Naive B cell (primary cell): Measurements from ENCODE around the gene CSF3R. TPM values are rescaled to one million over a fixed set of nuclear protein-coding genes. Genes with fewer than 3 reads are reported as not detected.
"Not testable (repeated sequence)": the region's sequence is repeated elsewhere in the genome, so short reads cannot be mapped to it uniquely, and the experiment has no call there.

Source experiments
- ATAC-seq, 2 donors: fragments of 150-1000 bp; cut with Tn5 transposase; 2 replicates each; pipeline ENCODE4 v1.10.0; 2021; ENCODE audit warnings: low read depth in 2 of 2, mild to moderate bottlenecking in 2 of 2, moderate library complexity in 2 of 2
- DNase-seq: peaks from one replicate; pipeline ENCODE4 v3.0.0; 2022
- H3K27ac Mint-ChIP-seq, 6 donors: one replicate each; pipeline ENCODE4 v1.8.0; 2020 to 2022; ENCODE audit warnings: mild to moderate bottlenecking in 6 of 6, mixed read lengths in 6 of 6, moderate library complexity in 5 of 6, inconsistent platforms in 2 of 6
- H3K27me3 Mint-ChIP-seq, 3 donors: one replicate each; pipeline ENCODE4 v1.8.0; 2021 to 2022; ENCODE audit warnings: mixed read lengths in 3 of 3, mild to moderate bottlenecking in 1 of 3
- H3K36me3 Mint-ChIP-seq, 2 donors: one replicate each; pipeline ENCODE4 v1.8.0; 2020 to 2022; ENCODE audit warnings: mixed read lengths in 2 of 2, inconsistent platforms in 1 of 2, mild to moderate bottlenecking in 1 of 2
- H3K4me1 Mint-ChIP-seq, 3 donors: one replicate each; pipeline ENCODE4 v1.8.0; 2020 to 2022; ENCODE audit warnings: mixed read lengths in 3 of 3, inconsistent platforms in 1 of 3, mild to moderate bottlenecking in 1 of 3, moderate library complexity in 1 of 3
- H3K4me3 Mint-ChIP-seq, 8 donors: one replicate each; pipeline ENCODE4 v1.8.0; 2020 to 2022; ENCODE audit warnings: mild to moderate bottlenecking in 8 of 8, mixed read lengths in 8 of 8, moderate library complexity in 8 of 8, inconsistent platforms in 2 of 8
- H3K9me3 Mint-ChIP-seq, 7 donors: one replicate each; pipeline ENCODE4 v1.8.0; 2020 to 2022; ENCODE audit warnings: mixed read lengths in 7 of 7, mild to moderate bottlenecking in 5 of 7, inconsistent platforms in 2 of 7, moderate library complexity in 1 of 7
- polyA plus RNA-seq, 6 donors: library from polyadenylated mRNA; unstranded; fragments of 300-500 nt; fragmentation: Illumina TruSeq; gene quantifications; one replicate each; pipeline ENCODE4 v1.2.3, GENCODE V29; 2021; ENCODE audit warnings: low read depth in 6 of 6

The CSF3R gene
- polyA plus RNA-seq, 6 donors from 2014 or later, result 0.12 to 4.4 (median 0.78) TPM

DNA sequence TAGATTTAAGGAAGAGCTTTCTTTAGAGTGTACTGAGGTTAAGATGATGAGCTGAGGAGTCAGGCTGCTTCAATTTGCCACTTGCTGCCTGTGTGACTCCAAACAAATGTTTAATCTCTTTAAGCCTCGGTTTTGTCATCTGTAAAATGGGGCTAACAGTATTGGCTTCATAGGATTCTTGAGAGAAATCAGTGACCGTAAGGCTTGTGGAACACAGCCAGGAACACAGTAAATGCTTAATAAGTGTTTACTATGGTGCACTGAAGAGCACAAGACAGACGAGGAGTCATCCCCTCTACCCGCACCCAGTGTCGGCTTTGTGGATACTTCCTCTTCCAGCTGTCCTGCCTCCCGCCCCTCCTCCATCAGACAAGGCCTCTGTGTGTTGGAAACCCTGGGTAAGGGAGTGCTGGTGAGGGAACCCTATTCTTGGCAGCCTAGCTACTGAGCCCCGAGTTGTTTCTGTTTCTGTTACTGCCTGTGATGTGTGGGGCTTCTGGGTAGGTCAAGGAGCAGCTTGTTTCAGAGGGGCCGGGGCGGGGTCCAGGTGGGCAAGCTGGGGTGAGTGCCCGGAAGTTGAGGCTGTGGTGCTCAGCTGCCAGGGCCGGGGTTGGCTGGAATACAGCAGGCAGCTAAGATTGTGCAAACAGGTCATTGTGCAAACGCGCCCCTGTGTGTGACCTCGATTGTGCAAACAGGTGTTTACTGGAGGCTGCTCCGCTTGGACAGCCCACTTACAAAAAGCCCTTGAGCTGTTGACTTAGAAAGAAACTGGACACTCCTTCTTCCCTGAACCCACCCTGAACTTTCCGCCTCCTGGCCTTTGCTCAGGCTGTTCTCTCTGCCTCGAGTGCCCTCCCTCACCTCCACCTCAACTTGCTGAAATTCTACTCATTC is 4.0 kb upstream of the CSF3R start:
- Mint-ChIP-seq H3K27me3 (peaks cover 6 to 8% (median 7%) of the 10 kb centered on the region in 3 donors), H3K9me3 (peaks cover 0 to 1% (median 0%) of the 10 kb centered on the region in 7 donors), H3K4me1 (peaks cover 22 to 37% (median 26%) of the 10 kb centered on the region in 3 donors), H3K27ac (peak overlapping the region; percentile 38 to 94 (median 56)), H3K36me3 (no peaks in the 10 kb centered on the region), H3K4me3 (peak overlapping the region in 7 of 8 donors; percentile 2 to 80 (median 40))
- peak; percentile 35 for DNase-seq
- peak; percentile 91 for ATAC-seq

DNA sequence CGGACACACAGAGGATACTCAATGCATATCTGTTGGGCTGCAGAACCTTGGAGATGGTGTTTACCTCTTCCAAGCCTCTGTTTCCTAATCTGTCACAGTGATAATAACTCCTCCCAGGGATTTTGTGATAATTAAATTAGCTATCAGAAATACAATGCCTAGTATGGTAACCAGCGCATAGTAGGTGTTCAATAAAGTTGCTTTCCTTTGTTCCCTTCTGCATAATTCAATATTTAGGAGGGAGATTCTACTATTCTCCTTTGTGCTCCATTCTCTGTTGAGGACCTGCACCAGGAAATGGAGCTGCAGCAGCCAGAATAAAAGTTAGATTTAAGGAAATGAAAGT is 3.4 kb upstream of the CSF3R start:
- ATAC-seq (no peak), DNase-seq (no peak)
- peaks cover 0 to 1% (median 0%) of the 10 kb centered on the region in 7 donors for H3K9me3 Mint-ChIP-seq
- peaks cover 23 to 40% (median 28%) of the 10 kb centered on the region in 3 donors for H3K4me1 Mint-ChIP-seq
- peaks cover 7 to 11% (median 9%) of the 10 kb centered on the region in 3 donors for H3K27me3 Mint-ChIP-seq
- peak overlapping the region in 5 of 8 donors; percentile 2 to 58 (median 25) for H3K4me3 Mint-ChIP-seq
- peak overlapping the region in 4 of 6 donors; percentile 30 to 51 (median 39) for H3K27ac Mint-ChIP-seq
- H3K36me3 Mint-ChIP-seq, result no peaks in the 10 kb centered on the region

DNA sequence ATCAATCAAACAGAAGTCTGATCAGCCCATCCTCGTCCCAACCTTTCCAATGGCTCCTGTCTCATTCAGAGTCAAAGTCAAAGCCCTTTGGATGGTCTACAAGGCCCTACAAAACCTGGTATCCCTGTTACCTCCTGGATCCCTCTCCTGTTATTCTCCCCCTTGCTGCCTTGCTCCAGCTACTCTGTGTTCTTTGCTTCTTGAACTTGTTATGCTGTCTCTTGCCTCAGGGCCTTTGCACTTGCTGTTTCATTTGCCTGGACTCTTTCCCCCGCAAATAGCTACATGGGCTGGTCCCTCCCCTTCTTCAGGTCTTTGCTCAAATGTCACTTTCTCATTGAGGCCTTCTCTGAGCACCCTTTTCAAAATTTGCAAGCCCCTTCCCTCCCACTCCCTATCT is 1.4 kb upstream of the CSF3R start:
- no peaks in the 10 kb centered on the region for H3K36me3 Mint-ChIP-seq
- peaks cover 0 to 1% (median 0%) of the 10 kb centered on the region in 7 donors for H3K9me3 Mint-ChIP-seq
- peak overlapping the region in 1 of 6 donors; percentile 16 for H3K27ac Mint-ChIP-seq
- no peak overlapping the region for H3K4me3 Mint-ChIP-seq
- DNase-seq (no peak), ATAC-seq (no peak)
- peaks cover 9 to 21% (median 19%) of the 10 kb centered on the region in 3 donors for H3K27me3 Mint-ChIP-seq
- H3K4me1 Mint-ChIP-seq, result peaks cover 23 to 40% (median 28%) of the 10 kb centered on the region in 3 donors

DNA sequence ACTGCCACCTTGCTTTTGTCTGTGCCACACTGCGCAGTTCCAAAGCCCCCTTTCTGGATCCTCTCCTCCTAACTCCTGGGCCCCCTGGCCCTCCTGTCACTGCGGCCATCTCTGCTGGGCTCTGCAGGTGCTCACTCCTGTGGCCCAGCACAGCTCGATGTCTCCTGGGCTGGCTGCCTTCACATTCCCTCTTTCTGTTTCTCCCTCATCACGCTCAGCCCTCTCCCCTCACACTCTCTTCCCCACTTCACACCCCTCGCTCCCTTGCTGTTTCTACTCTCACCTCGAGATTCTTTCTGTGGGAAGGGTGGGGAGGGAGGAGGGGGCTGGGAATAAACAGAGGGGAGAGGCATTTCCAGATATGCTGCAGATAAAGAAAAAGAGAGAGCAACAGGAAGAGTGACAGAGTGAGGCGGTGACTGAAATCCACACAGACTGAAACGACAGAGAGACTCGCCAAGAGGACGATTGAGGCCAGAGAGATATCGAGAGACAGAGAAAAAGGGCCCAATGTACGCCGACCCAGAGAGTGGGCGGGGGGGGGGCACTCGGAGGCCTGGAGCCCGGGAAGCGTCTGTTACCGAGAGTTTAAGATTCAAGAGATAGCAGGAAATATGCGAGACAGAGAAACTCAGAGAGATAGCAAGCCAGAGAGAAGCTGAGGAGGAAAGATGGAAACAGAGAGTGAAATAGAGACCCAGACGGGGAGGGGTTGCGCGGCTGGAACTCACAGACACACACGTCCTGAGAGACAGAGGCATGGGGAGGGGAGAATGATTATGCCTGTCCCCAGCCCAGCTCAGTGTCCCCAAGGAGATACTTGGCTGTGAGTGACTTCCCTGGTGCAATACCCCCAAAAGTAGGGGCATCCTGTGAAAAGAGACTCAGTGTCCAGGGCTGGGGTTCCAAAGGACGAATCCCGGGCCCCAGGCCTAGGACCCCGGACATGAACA is 666 bp downstream of the CSF3R start:
- Mint-ChIP-seq H3K4me1 (peaks cover 20 to 31% (median 21%) of the 10 kb centered on the region in 3 donors), H3K9me3 (peaks cover 0 to 1% (median 0%) of the 10 kb centered on the region in 7 donors), H3K36me3 (no peaks in the 10 kb centered on the region), H3K27me3 (peaks cover 9 to 22% (median 20%) of the 10 kb centered on the region in 3 donors), H3K27ac (peak overlapping the region in 3 of 6 donors; percentile 15 to 91 (median 70)), H3K4me3 (peak overlapping the region in 7 of 8 donors; percentile 28 to 89 (median 78))
- no peak for DNase-seq
- no peak for ATAC-seq

DNA sequence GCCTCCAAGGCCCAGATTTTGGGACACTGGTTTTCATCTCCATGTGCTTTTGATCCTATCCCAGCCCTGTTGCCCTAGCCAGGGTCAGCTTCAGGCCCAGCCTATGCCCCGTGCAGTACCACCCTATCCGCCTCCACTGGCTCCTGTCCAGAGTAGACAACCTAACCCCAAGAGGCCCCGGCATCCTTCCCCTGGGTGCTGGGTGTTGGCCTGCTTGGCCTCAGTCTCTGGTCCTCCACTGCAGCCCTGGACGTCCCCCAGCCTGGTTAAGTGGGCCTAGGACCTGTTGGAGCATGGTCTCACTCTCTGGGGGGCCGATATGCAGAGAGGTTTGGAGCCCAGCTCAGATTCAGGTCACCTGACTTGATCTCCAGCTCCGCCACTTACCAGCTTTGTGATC is 1.6 kb downstream of the CSF3R start:
- Mint-ChIP-seq H3K27ac (no peak overlapping the region), H3K4me3 (no peak overlapping the region)

DNA sequence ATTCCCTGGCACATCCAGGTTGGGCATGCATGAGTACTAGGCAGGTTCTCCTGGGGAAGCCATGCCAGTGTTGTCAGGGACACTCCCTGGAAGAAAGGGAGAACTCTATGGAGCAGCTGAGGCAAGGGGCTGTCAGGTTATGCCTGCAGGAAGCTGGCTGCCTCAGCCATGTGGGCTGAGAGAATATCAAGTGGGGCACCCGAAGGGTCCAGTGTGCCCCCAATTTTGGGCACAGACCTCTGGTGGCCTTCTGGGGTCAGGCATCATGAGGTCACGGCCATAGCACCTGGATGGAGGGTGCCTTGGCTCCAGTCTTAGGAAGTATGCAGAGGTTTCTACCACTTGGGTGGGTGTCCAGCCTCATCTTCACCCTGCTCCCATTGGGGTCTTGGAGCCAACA is 2.6 kb downstream of the CSF3R start:
- H3K36me3 Mint-ChIP-seq, result no peaks in the 10 kb centered on the region
- H3K4me3 Mint-ChIP-seq, result no peak overlapping the region
- peak overlapping the region in 1 of 6 donors; percentile 66 for H3K27ac Mint-ChIP-seq
- H3K27me3 Mint-ChIP-seq, result peaks cover 9 to 24% (median 22%) of the 10 kb centered on the region in 3 donors
- DNase-seq (no peak), ATAC-seq (no peak)
- H3K9me3 Mint-ChIP-seq, result peaks cover 0 to 1% (median 0%) of the 10 kb centered on the region in 7 donors
- H3K4me1 Mint-ChIP-seq, result peaks cover 9 to 13% (median 9%) of the 10 kb centered on the region in 3 donors

More for the DNA sequence above, 1.6 kb downstream of the CSF3R start:
- peaks cover 0 to 1% (median 0%) of the 10 kb centered on the region in 7 donors for H3K9me3 Mint-ChIP-seq
- no peaks in the 10 kb centered on the region for H3K36me3 Mint-ChIP-seq
- ATAC-seq, result no peak
- no peak for DNase-seq
- peaks cover 11 to 21% (median 14%) of the 10 kb centered on the region in 3 donors for H3K4me1 Mint-ChIP-seq
- H3K27me3 Mint-ChIP-seq, result peaks cover 9 to 22% (median 20%) of the 10 kb centered on the region in 3 donors

DNA sequence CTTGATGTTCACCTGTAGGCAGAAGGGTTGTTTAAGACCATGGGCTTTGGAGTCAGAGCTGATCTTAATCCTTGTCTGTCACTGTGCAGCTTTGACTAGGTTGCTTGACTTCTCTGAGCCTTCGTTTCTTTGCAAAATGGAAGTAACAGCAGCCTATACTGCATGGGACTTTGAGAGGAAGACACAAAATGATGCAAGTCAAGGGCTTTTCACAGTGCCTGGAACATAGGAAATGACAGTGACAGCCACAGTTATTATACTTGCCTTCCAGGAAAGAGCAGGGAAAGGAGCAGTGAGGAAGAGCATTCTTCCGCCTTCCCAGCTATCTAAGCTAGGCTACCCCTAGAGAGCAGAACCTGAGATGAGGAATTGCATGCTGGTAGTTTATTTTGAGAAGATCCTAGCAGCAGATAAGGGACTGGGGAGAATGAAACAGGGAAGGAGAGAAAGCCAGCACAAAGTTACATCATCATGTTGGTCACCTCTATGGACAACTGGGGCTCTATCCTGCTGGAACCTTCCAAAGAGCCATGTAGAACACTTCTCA is 3.1 kb downstream of the CSF3R start:
- Mint-ChIP-seq H3K4me3 (no peak overlapping the region), H3K4me1 (peaks cover 9 to 13% (median 9%) of the 10 kb centered on the region in 3 donors), H3K27ac (peak overlapping the region in 1 of 6 donors; percentile 72), H3K27me3 (peaks cover 9 to 24% (median 22%) of the 10 kb centered on the region in 3 donors), H3K9me3 (peaks cover 0 to 1% (median 0%) of the 10 kb centered on the region in 7 donors), H3K36me3 (no peaks in the 10 kb centered on the region)
- no peak for DNase-seq
- no peak for ATAC-seq

DNA sequence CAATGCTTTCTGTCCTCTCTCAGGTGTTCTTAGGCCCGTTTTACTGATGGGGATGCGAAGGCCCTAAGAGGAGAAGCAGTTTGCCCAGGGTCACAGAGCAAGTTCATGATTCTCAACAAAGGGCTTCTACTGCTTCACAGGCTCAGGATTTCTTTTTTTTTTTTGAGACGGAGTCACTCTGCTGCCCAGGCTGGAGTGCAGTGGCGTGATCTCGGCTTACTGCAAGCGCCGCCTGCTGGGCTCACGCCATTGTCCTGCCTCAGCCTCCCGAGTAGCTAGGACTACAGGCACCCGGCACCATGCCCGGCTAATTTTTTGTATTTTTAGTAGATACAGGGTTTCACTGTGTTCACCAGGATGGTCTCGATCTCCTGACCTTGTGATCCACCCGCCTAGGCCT is 5.1 kb downstream of the CSF3R start:
- not testable (repeated sequence) for H3K9me3 Mint-ChIP-seq, DNase-seq, ATAC-seq, H3K27ac Mint-ChIP-seq, H3K4me3 Mint-ChIP-seq, H3K36me3 Mint-ChIP-seq
- Mint-ChIP-seq H3K4me1 (peaks cover 9 to 13% (median 9%) of the 10 kb centered on the region in 3 donors), H3K27me3 (peaks cover 9 to 24% (median 22%) of the 10 kb centered on the region in 3 donors)

DNA sequence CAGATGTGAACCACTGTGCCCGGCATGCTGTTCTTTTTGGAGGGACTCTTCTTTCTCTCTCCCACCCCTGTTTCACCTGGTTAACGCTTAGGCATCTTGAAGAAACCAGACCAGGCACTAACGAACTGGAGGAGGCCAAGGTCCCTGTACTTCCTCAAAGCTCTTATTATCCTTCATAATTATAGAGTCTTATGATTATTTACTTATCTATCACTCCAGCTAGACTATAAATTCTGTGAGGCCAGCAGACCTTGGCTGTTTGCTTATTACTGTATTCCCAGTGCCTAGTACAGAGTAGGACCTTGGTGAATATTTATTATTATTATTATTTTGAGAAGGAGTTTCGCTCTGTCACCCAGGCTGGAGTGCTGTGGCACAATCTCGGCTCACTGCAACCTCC is 5.8 kb downstream of the CSF3R start:
- no peaks in the 10 kb centered on the region for H3K36me3 Mint-ChIP-seq
- H3K9me3 Mint-ChIP-seq, result no peaks in the 10 kb centered on the region
- peaks cover 4 to 6% (median 4%) of the 10 kb centered on the region in 3 donors for H3K4me1 Mint-ChIP-seq
- no peak for ATAC-seq
- H3K4me3 Mint-ChIP-seq, result no peak overlapping the region
- no peak overlapping the region for H3K27ac Mint-ChIP-seq
- H3K27me3 Mint-ChIP-seq, result peaks cover 6 to 20% (median 17%) of the 10 kb centered on the region in 3 donors
- DNase-seq, result no peak

DNA sequence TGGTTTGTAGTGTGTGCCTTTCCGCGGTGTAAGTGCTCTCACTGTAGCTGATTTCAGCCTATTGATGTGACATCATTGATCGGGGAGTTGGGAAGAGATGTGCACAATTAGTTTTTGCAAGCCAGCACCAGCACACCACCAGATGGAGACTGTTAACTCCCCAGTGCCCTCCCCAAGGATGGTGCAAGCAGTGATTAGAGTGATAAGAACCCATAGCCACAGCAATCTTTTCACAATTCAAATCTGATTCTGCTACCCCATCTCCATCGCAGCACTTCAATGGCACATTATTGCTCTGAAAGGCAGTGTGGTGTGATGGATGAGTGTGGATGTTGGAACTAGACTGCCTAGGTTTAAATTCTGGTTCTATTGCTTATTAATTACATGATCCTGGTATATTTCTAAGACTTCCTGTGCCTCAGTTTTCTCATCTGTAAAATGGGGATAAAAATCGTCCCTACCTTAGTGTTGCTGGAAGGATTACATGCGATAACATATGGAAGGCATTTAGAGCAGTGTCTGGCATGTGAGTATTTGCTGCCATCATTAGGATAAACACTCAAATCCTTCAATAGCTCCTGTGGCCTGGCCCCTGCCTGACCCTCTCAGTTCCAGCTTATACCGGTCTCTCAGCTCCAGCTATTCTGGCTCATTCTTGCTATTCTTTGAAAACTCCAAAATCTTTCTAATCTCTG is 6.7 kb downstream of the CSF3R start:
- Mint-ChIP-seq H3K9me3 (no peaks in the 10 kb centered on the region), H3K4me3 (no peak overlapping the region), H3K36me3 (no peaks in the 10 kb centered on the region), H3K4me1 (no peaks in the 10 kb centered on the region), H3K27ac (peak overlapping the region in 1 of 6 donors; percentile 78), H3K27me3 (peaks cover 0 to 16% (median 11%) of the 10 kb centered on the region in 3 donors)
- ATAC-seq (no peak), DNase-seq (no peak)

DNA sequence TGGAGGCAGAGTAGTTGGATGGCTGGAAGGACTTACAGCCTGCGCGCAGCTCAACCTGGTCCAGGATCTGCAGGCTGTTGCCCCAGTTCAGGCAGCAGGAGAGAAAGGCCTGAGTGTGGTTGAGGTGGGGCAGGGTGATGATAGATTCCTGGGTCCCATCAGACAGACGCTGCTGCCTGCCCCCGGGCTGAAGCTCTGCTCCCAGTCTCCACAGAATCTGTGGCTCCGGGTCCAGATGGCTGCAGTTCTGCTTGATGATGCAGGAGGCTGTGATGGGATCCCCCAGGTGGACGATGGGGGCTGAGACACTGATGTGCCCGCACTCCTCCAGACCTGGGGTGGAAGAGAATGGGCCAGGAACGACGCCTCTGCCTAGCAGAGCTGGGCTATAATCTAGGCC is 7.4 kb downstream of the CSF3R start:
- ATAC-seq, result no peak
- Mint-ChIP-seq H3K36me3 (no peaks in the 10 kb centered on the region), H3K4me1 (no peaks in the 10 kb centered on the region), H3K27me3 (peaks cover 0 to 16% (median 11%) of the 10 kb centered on the region in 3 donors), H3K4me3 (no peak overlapping the region), H3K9me3 (no peaks in the 10 kb centered on the region), H3K27ac (no peak overlapping the region)
- DNase-seq, result no peak

DNA sequence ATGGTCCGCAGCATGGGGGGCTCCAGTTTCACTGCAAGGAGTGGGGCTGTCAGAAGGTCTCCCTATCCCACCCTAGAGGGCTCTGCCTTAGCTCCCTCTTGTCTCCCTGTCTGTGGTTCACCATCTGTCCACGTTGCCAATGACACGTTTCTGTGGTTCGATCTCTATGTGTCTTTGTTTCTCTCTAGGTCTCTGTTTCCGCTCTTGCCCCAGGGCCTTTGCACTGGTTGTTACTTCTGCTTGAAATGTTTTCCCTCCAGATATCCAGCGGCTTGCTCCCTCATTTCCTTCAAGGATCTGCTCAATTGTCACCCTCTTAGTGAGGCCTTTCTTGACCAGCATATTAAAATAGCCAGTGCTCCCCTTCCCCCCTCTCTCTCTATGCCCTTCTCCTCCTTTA is 10.1 kb downstream of the CSF3R start:
- Mint-ChIP-seq H3K9me3 (no peaks in the 10 kb centered on the region), H3K36me3 (no peaks in the 10 kb centered on the region), H3K27me3 (peaks cover 0 to 4% (median 0%) of the 10 kb centered on the region in 3 donors), H3K4me3 (no peak overlapping the region), H3K27ac (peak overlapping the region in 2 of 6 donors; percentile 4 to 86), H3K4me1 (no peaks in the 10 kb centered on the region)
- DNase-seq, result no peak
- ATAC-seq, result no peak
